ENCODE results near the gene DHX29. TPM values are rescaled to one million over a fixed set of nuclear protein-coding genes. Genes with fewer than 3 reads are reported as not detected.
A peak's percentile ranks its signal among the peaks of the same experiment; 100 is the strongest.

Gene DHX29
- total RNA-seq, 1 experiment from 2014 or later: 24.3 TPM

DNA sequence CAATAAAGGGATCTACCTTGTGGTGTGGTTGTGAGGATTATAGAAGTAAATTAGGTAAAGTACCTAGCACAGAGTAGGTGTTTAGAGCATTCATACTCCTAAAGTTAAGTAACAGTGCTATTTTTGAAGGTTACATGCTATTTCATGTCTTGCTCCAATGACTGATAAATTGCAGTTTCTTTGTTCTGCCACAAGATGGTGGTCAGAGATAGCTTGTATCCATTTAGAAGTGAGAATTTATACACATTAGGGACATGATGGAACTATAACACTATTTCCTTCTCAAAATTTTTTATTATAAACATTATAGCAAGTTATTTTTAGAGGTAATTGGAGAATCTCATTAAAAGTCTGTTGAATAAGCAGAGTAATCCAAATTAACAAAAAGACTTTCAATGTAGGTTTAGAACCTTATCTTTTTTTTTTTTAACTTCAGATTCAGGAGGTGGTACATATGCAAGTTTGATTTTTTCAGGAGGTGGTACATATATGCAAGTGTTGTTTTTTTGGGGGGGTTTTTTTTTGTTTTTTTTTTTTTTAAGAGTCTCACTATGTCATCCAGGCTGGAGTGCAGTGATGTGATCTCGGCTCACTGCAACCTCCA lies 17.4 kb upstream of the DHX29 start:
- Histone ChIP-seq H3K9me2 (ENCODE audit: insufficient read depth) (no peaks in the 10 kb centered on the region), H3K9ac (ENCODE audit: low read length) (no peak overlapping the region), H3K9me3 (ENCODE audit: control insufficient read depth in 1 of 2, insufficient read depth in 1 of 2, low read depth in 1 of 2, low read length in 2 of 2) (no peaks in the 10 kb centered on the region), H3K4me1 (ENCODE audit: control insufficient read depth in 1 of 2, insufficient read depth in 2 of 2, low read length in 2 of 2) (no peaks in the 10 kb centered on the region), H3K27me3 (ENCODE audit: insufficient read depth, low read length) (no peaks in the 10 kb centered on the region), H3K27ac (ENCODE audit: low read depth, low read length) (no peak overlapping the region), H2AFZ (ENCODE audit: low read depth, low read length, poor library complexity, severe bottlenecking) (no peak overlapping the region), H3K36me3 (ENCODE audit: control insufficient read depth in 1 of 2, insufficient read depth in 2 of 2, low read length in 2 of 2) (peaks cover 16 to 29% of the 10 kb centered on the region in 2 experiments; a peak in 3 of 4 replicates), H3K79me2 (ENCODE audit: insufficient read depth, low read length) (peaks cover 86% of the 10 kb centered on the region), H3K4me3 (replicated peaks in 1 of 2; ENCODE audit: low read depth in 1 of 2, low read length in 2 of 2) (no peak overlapping the region), H4K20me1 (ENCODE audit: insufficient read depth) (peaks cover under 1% of the 10 kb centered on the region; the same call in 1 of the 2 replicates), H3K4me2 (ENCODE audit: low read length) (no peak overlapping the region)
- TF ChIP-seq, protein P1, sequence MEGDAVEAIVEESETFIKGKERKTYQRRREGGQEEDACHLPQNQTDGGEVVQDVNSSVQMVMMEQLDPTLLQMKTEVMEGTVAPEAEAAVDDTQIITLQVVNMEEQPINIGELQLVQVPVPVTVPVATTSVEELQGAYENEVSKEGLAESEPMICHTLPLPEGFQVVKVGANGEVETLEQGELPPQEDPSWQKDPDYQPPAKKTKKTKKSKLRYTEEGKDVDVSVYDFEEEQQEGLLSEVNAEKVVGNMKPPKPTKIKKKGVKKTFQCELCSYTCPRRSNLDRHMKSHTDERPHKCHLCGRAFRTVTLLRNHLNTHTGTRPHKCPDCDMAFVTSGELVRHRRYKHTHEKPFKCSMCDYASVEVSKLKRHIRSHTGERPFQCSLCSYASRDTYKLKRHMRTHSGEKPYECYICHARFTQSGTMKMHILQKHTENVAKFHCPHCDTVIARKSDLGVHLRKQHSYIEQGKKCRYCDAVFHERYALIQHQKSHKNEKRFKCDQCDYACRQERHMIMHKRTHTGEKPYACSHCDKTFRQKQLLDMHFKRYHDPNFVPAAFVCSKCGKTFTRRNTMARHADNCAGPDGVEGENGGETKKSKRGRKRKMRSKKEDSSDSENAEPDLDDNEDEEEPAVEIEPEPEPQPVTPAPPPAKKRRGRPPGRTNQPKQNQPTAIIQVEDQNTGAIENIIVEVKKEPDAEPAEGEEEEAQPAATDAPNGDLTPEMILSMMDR (IDR thresholded peaks at IDR 0.05 in 2 of 3, conservative IDR thresholded peaks at IDR 0.05 in 1 of 3; ENCODE audit: borderline replicate concordance in 1 of 3, insufficient read depth in 1 of 3, low read depth in 2 of 3, low read length in 2 of 3): peak; percentile 42 to 70 (median 48); a peak in 5 of 6 replicates
- TF ChIP-seq ZNF274 (IDR thresholded peaks at IDR 0.05; ENCODE audit: low read depth, low read length) (no peak), EZH2 (IDR thresholded peaks at IDR 0.05) (no peak), JUND (IDR thresholded peaks at IDR 0.05) (no peak), RAD21 (IDR thresholded peaks at IDR 0.05; ENCODE audit: low read depth) (peak; percentile 69), EZH2phosphoT487 (IDR thresholded peaks at IDR 0.05; ENCODE audit: borderline replicate concordance) (no peak)
- ChIA-PET POLR2A (interaction anchor here (1.6 kb wide), 1 partner anchor 17 kb away, joined by 4 read pairs; the partner anchor contains the start of genes DHX29 and MTREX), RAD21 (ENCODE audit: low non-redundant PET in 1 of 2, low total read pairs in 2 of 2, uncharacterized antibody in 2 of 2, unreplicated experiment in 2 of 2) (no interaction called here), CTCF (interaction anchor here (1.8 to 2.2 kb wide), 2 partner anchors 18 to 367 kb away, joined by 4 to 13 read pairs; no protein-coding TSS in a partner anchor)
- TSS peak; percentile 17 for BruUV-seq (replicated peaks)
- intact Hi-C loops (cut with micrococcal nuclease): loop anchor here (1.0 to 10.0 kb wide), 4 partner anchors 138 to 600 kb away; partner anchors contain the start of gene CDC20B
- DNase-seq (ENCODE audit: low read depth, low spot score): peak; percentile 32
- peak; percentile 72 for ATAC-seq

All from HCT116 (cell line).